Ishikawa (cell line): ENCODE results near the gene LRRC18.

Source experiments
- CEBPB ChIP-seq: IDR thresholded peaks from 2 replicates; pipeline ENCODE4 v1.6.1; 2012
- CREB1 ChIP-seq: IDR thresholded peaks from 2 replicates; pipeline ENCODE4 v1.6.1; 2012; ENCODE audit warnings: low read depth
- EGR1 ChIP-seq: IDR thresholded peaks from 2 replicates; pipeline ENCODE4 v1.6.1; 2012
- EP300 ChIP-seq: IDR thresholded peaks from 2 replicates; pipeline ENCODE4 v1.6.1; 2012; ENCODE audit warnings: borderline replicate concordance
- FOXM1 ChIP-seq: IDR thresholded peaks from 2 replicates; pipeline ENCODE4 v1.6.1; 2012; ENCODE audit warnings: low read depth, borderline replicate concordance
- NFIC ChIP-seq: IDR thresholded peaks from 2 replicates; pipeline ENCODE4 v1.6.1; 2012
- RAD21 ChIP-seq: IDR thresholded peaks from 2 replicates; pipeline ENCODE4 v1.6.1; 2012; ENCODE audit warnings: low read depth
- TAF1 ChIP-seq: IDR thresholded peaks from 2 replicates; pipeline ENCODE4 v1.6.1; 2012; ENCODE audit warnings: low read depth, mild to moderate bottlenecking
- TCF12 ChIP-seq: IDR thresholded peaks from 2 replicates; pipeline ENCODE4 v1.6.1; 2012; ENCODE audit warnings: low read depth
- TEAD4 ChIP-seq: IDR thresholded peaks from 2 replicates; pipeline ENCODE4 v1.6.1; 2012
- YY1 ChIP-seq: IDR thresholded peaks from 2 replicates; pipeline ENCODE4 v1.6.1; 2012; ENCODE audit warnings: low read depth
- ZBTB7A ChIP-seq: IDR thresholded peaks from 2 replicates; pipeline ENCODE4 v1.6.1; 2012; ENCODE audit warnings: low read depth
- TF ChIP-seq, protein P1 (sequence below): IDR thresholded peaks from 2 replicates; pipeline ENCODE4 v1.6.1; 2012
- TF ChIP-seq, protein P2 (sequence below): IDR thresholded peaks from 2 replicates; pipeline ENCODE4 v1.6.1; 2012; ENCODE audit warnings: low read depth, mild to moderate bottlenecking
- TF ChIP-seq, protein P3 (sequence below): IDR thresholded peaks from 2 replicates; pipeline ENCODE4 v1.6.1; 2012

Gene LRRC18

DNA sequence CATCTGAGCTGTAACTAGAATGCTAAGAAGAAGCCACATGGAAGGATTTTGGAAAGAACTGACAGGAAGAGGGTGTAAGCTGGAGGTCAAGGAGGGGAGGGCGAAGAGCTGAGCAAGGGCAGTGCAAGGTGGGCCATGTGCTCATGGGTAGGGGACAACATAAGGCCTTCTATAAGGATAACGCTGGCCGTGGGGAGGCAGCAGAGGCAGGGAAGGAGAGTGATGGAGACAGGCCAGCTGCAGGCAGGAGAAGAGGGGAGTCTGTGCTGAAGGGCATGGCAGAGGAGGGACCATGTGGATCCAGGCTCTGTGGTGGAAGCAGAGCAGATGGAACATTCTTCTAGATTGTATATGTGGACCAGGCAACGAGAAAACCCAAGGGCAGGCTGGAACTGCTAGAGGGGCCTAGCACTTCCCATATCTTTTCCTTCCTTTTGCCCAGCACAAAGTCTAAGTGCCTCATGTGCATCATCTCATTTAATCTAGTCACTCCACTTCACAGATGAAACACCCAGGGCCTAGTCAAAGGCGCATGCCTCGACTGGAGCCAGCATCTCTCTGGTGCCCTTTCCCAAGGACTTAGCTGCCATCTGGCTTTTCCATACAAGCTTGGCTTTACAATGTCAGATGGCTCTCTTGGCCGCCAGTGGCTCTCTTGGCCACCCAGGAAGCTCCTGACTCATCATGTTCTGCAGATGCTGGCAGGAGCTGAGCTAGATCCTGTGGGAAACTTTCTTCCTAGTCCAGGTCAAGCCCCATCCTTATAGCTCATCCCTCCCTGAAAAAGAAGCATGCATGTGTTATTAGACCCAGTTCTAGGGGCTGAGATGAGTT lies 6.6 kb downstream of the LRRC18 start:
- no peak for TF ChIP-seq FOXM1
- no peak for TF ChIP-seq TEAD4
- no peak for TF ChIP-seq CEBPB
- TF ChIP-seq RAD21: no peak
- TF ChIP-seq, protein P1, sequence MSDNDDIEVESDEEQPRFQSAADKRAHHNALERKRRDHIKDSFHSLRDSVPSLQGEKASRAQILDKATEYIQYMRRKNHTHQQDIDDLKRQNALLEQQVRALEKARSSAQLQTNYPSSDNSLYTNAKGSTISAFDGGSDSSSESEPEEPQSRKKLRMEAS: no peak
- no peak for TF ChIP-seq CREB1
- TF ChIP-seq YY1: no peak
- no peak for TF ChIP-seq EP300

DNA sequence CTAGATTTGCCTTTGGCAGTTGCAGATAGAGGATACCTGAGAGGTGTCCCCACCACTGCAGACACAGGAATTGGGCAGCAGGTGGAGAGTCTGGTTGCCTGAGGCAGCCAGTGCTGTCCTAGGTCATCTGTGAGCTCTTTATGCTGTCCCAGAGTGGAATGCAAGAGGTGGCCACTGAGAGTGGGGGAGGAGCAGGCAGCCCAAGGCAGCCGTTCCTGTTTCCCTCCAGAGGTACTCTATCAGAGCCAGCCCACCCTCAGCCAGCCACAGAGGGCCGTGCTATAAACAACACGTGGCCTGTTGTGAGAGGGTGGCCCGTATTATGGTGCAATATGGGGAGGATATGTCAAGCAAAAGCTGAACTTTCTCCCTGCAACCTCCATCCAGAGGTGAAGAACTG lies 8.5 kb downstream of the LRRC18 start:
- TF ChIP-seq YY1: no peak
- TF ChIP-seq, protein P2, sequence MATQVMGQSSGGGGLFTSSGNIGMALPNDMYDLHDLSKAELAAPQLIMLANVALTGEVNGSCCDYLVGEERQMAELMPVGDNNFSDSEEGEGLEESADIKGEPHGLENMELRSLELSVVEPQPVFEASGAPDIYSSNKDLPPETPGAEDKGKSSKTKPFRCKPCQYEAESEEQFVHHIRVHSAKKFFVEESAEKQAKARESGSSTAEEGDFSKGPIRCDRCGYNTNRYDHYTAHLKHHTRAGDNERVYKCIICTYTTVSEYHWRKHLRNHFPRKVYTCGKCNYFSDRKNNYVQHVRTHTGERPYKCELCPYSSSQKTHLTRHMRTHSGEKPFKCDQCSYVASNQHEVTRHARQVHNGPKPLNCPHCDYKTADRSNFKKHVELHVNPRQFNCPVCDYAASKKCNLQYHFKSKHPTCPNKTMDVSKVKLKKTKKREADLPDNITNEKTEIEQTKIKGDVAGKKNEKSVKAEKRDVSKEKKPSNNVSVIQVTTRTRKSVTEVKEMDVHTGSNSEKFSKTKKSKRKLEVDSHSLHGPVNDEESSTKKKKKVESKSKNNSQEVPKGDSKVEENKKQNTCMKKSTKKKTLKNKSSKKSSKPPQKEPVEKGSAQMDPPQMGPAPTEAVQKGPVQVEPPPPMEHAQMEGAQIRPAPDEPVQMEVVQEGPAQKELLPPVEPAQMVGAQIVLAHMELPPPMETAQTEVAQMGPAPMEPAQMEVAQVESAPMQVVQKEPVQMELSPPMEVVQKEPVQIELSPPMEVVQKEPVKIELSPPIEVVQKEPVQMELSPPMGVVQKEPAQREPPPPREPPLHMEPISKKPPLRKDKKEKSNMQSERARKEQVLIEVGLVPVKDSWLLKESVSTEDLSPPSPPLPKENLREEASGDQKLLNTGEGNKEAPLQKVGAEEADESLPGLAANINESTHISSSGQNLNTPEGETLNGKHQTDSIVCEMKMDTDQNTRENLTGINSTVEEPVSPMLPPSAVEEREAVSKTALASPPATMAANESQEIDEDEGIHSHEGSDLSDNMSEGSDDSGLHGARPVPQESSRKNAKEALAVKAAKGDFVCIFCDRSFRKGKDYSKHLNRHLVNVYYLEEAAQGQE: no peak
- TF ChIP-seq CREB1: no peak
- TF ChIP-seq EP300: no peak
- no peak for TF ChIP-seq ZBTB7A
- TF ChIP-seq, protein P3, sequence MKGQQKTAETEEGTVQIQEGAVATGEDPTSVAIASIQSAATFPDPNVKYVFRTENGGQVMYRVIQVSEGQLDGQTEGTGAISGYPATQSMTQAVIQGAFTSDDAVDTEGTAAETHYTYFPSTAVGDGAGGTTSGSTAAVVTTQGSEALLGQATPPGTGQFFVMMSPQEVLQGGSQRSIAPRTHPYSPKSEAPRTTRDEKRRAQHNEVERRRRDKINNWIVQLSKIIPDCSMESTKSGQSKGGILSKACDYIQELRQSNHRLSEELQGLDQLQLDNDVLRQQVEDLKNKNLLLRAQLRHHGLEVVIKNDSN: no peak
- TF ChIP-seq NFIC: no peak
- TF ChIP-seq, protein P1: no peak
- no peak for TF ChIP-seq EGR1
- TF ChIP-seq TEAD4: no peak
- TF ChIP-seq TAF1: no peak

DNA sequence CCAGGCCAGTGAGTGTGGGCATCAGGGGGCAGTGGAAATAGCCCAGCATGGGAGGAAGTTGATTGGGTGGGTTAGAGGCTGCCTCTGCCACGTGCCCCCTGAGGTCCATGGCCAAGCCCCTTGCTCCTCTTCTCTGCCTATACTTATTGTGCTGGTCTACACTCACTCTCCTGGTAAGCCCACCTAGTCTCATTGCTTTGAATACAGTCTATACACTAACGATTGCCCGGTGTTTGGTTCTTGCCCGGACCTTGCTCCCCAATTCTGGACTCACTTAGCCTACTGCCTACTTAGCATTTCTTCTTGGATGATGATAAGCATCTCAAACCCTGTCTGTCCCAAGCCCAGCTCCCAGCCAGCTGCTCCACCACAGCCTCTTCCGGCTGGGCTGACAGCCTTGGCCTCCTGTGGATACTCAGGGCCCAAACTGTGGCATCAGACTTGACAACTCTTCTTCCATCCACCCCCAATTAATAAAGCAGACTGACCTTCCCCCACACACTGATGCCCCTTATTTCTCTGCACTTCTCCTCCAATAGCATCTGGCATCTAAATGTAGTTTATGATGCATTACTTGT lies 10.1 kb downstream of the LRRC18 start:
- TF ChIP-seq FOXM1 (no peak), YY1 (no peak), CEBPB (no peak), EP300 (no peak), EGR1 (no peak), RAD21 (no peak), TCF12 (no peak), ZBTB7A (no peak), TAF1 (no peak), CREB1 (no peak), TEAD4 (no peak), NFIC (no peak)
- TF ChIP-seq, protein P2: no peak
- TF ChIP-seq, protein P1: no peak
- TF ChIP-seq, protein P3: no peak

DNA sequence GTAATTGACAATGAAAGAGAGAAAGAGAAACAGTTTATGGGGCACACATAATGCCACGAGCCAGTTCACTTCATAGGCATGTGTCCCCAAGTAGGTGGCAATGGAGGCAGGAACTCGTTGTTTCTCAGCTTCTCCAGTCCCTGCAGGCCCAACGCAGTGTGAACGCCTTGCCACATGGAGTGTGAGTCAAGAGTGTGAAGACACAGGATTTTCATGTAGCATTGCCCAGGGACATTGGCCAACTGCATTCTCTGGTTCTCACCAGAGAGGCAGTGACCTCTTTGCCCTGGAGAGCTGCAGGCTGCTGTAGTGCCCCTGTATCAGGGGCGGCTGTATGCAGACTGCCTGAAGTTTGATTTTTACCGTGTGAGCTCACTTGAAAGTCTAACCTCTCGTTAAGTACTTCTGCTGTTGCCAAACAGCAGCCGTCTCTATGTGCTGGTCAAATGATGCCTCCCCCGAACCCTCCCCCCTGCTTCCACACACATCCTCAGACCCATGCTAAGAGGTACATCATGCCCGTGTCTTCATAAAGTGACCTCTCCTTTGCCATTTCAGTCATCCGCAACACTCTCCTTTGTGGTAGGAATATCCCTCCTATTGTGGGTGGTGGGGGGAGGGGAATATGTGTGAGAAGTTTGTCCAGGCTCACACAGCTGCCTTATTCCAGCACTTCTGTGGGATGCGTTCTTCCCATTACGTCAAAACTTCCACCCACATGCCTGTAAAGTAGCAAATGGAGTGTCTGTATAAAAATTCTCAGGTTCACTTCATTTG lies 12.7 kb downstream of the LRRC18 start:
- TF ChIP-seq YY1 (no peak), TEAD4 (no peak), RAD21 (no peak), TAF1 (no peak), ZBTB7A (no peak), CEBPB (no peak), EP300 (no peak), CREB1 (no peak), FOXM1 (no peak), NFIC (no peak), EGR1 (no peak), TCF12 (no peak)
- TF ChIP-seq, protein P3: no peak
- TF ChIP-seq, protein P1: no peak
- TF ChIP-seq, protein P2: no peak
